NB4 (cell line): ENCODE results near the gene SLC19A1.

Experiments used
- CTCF ChIP-seq: IDR thresholded peaks from one replicate; pipeline ENCODE4 v1.5.1; 2012; ENCODE audit warnings: low read depth, low read length
- POLR2A ChIP-seq: IDR thresholded peaks from 2 replicates; pipeline ENCODE4 v1.6.1; 2011; ENCODE audit warnings: mild to moderate bottlenecking; ENCODE audit not compliant: insufficient read length; ENCODE audit errors: extremely low read depth
- TF ChIP-seq, protein P1 (sequence below): IDR thresholded peaks from 2 replicates; pipeline ENCODE4 v1.6.1; 2011; ENCODE audit warnings: low read depth, low read length

DNA sequence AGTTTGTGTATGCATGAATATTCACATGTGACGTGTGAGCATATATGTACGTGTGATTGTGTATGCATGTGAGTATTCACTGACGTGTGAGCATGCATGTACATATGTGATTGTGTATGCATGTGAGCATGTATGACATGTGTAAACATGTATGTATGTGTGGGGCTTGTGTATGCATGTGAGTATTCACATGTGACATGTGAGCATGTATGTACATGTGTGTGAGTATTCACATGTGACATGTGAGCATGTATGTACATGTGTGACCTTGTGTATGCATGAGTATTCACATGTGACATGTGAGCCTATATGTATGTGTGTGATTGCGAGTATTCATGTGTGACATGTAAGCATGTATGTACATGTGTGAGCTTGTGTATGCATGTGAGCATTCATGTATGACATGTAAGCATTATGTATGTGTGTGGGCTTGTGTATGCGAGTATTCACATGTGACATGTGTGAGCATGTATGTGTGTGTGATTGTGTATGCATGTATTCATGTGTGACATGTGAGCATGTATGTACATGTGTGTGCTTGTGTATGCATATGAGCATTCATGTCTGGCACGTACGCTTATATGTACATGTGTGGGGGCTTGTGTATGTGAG is 89.4 kb downstream of the SLC19A1 start:
- TF ChIP-seq, protein P1, sequence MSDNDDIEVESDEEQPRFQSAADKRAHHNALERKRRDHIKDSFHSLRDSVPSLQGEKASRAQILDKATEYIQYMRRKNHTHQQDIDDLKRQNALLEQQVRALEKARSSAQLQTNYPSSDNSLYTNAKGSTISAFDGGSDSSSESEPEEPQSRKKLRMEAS, result peak; percentile 39
- TF ChIP-seq CTCF, result no peak
- no peak for TF ChIP-seq POLR2A
